Vagina (tissue), 2 donors: ENCODE measurements around the gene ARID3A.

Experiments
- POLR2A ChIP-seq, 2 donors: fragments of 450-650 bp; IDR thresholded peaks; one replicate each; pipeline ENCODE4 v1.6.1; 2017; ENCODE audit warnings: antibody characterized with exemption in 2 of 2, mild to moderate bottlenecking in 2 of 2, moderate library complexity in 2 of 2
- POLR2AphosphoS5 ChIP-seq, 2 donors: sonication (generic); formaldehyde crosslinking; IDR thresholded peaks; one replicate each; pipeline ENCODE4 v1.9.0; 2017; ENCODE audit warnings: antibody characterized with exemption in 2 of 2, mild to moderate bottlenecking in 2 of 2, low read depth in 1 of 2; ENCODE audit not compliant: insufficient read depth in 1 of 2
- TF ChIP-seq, protein P1 (sequence below), 3 experiments: fragments of 450-650 bp in 2 of 3; fragments of 200-600 bp in 1 of 3; sonication (generic) in 1 of 3; IDR thresholded peaks; one replicate each; pipeline ENCODE4 v1.5.1; 2017 to 2019; ENCODE audit warnings: antibody characterized with exemption in 3 of 3, mild to moderate bottlenecking in 2 of 3, moderate library complexity in 2 of 3

DNA sequence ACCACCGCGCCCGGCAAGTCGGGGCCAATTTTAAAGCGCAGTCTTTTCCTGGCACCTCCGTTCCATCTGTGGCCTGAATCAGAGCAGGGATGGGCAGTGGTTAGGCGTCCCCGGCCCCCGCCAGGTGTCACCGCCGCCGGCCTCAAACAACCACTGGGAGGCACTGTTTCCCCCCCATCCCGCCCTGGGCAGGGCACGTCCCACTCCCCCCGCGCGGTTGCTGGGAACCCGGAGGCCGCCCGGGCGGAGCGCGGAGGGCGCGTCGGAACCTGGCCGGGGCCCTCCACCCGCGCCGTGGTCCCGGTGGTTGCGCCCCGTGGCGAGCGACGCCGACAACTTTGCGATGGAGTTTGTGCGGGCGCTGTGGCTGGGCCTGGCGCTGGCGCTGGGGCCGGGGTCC is 74.3 kb downstream of the ARID3A start, which contains the start of gene GRIN3B:
- TF ChIP-seq POLR2AphosphoS5 (IDR thresholded peaks at IDR 0.05; ENCODE audit: insufficient read depth in 1 of 2, low read depth in 1 of 2) (no peak), POLR2A (IDR thresholded peaks at IDR 0.05) (no peak)
- TF ChIP-seq, protein P1, sequence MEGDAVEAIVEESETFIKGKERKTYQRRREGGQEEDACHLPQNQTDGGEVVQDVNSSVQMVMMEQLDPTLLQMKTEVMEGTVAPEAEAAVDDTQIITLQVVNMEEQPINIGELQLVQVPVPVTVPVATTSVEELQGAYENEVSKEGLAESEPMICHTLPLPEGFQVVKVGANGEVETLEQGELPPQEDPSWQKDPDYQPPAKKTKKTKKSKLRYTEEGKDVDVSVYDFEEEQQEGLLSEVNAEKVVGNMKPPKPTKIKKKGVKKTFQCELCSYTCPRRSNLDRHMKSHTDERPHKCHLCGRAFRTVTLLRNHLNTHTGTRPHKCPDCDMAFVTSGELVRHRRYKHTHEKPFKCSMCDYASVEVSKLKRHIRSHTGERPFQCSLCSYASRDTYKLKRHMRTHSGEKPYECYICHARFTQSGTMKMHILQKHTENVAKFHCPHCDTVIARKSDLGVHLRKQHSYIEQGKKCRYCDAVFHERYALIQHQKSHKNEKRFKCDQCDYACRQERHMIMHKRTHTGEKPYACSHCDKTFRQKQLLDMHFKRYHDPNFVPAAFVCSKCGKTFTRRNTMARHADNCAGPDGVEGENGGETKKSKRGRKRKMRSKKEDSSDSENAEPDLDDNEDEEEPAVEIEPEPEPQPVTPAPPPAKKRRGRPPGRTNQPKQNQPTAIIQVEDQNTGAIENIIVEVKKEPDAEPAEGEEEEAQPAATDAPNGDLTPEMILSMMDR (IDR thresholded peaks at IDR 0.05) = peak in 2 of 3 experiments; percentile 3 to 21
